H1 (cell line): ENCODE results near the gene UBE4B.
"Not testable (repeated sequence)": the region's sequence is repeated elsewhere in the genome, so short reads cannot be mapped to it uniquely, and the experiment has no call there.

ENCODE experiments used
- CBX8 ChIP-seq: fragments of 300-800, 300-1000 bp; sonication (generic); IDR thresholded peaks from 2 replicates; pipeline ENCODE4 v1.7.1; 2016; ENCODE audit warnings: low read depth, low read length, borderline replicate concordance
- CHD1 ChIP-seq: IDR thresholded peaks from 2 replicates; pipeline ENCODE4 v1.6.1; 2012; ENCODE audit warnings: low read depth, low read length, improper control_type of control experiment
- CTCF ChIP-seq, 3 experiments: IDR thresholded peaks; 1 replicate in 2 of 3; 2 replicates in 1 of 3; pipeline versions ENCODE4 v1.5.1 to v1.6.1; 2011; ENCODE audit warnings: low read length in 3 of 3, mild to moderate bottlenecking in 3 of 3, inconsistent platforms in 2 of 3, low read depth in 1 of 3, moderate library complexity in 1 of 3; ENCODE audit not compliant: insufficient read depth in 1 of 3; ENCODE audit errors: control extremely low read depth in 1 of 3
- EP300 ChIP-seq, 2 experiments: IDR thresholded peaks; 1 replicate in 1 of 2; 2 replicates in 1 of 2; pipeline ENCODE4 v1.6.1; 2011 to 2012; ENCODE audit warnings: low read depth in 2 of 2, low read length in 2 of 2, mild to moderate bottlenecking in 2 of 2, borderline replicate concordance in 1 of 2, inconsistent platforms in 1 of 2, moderate library complexity in 1 of 2
- EZH2 ChIP-seq: fragments of 200-600 bp; sonication (generic); IDR thresholded peaks from 2 replicates; pipeline ENCODE4 v1.7.1; 2012; ENCODE audit warnings: low read depth, mild to moderate bottlenecking, moderate library complexity, low read length, inconsistent platforms; ENCODE audit not compliant: severe bottlenecking
- HDAC2 ChIP-seq, 2 experiments: fragments of 300-600 bp in 1 of 2; sonication (generic) in 1 of 2; IDR thresholded peaks; 2 replicates each; pipeline ENCODE4 v1.6.1; 2011 to 2012; ENCODE audit warnings: low read depth in 2 of 2, low read length in 2 of 2, mild to moderate bottlenecking in 2 of 2, moderate library complexity in 2 of 2, borderline replicate concordance in 1 of 2, inconsistent platforms in 1 of 2
- MAX ChIP-seq: IDR thresholded peaks from 2 replicates; pipeline ENCODE4 v1.6.1; 2012; ENCODE audit warnings: inconsistent platforms
- POLR2A ChIP-seq, 2 experiments: IDR thresholded peaks; 1 replicate in 1 of 2; 2 replicates in 1 of 2; pipeline ENCODE4 v1.6.1; 2011; ENCODE audit warnings: low read depth in 2 of 2, low read length in 2 of 2, mild to moderate bottlenecking in 2 of 2; ENCODE audit errors: control extremely low read depth in 1 of 2
- POLR2AphosphoS5 ChIP-seq: IDR thresholded peaks from 2 replicates; pipeline ENCODE4 v1.6.1; 2011; ENCODE audit warnings: low read depth, low read length
- RAD21 ChIP-seq, 2 experiments: IDR thresholded peaks in 1 of 2; conservative IDR thresholded peaks in 1 of 2; 2 replicates each; pipeline ENCODE4 v1.6.1; 2011; ENCODE audit warnings: low read depth in 2 of 2, low read length in 2 of 2, improper control_type of control experiment in 1 of 2, inconsistent platforms in 1 of 2, mild to moderate bottlenecking in 1 of 2, moderate library complexity in 1 of 2
- RFX5 ChIP-seq: IDR thresholded peaks from 2 replicates; pipeline ENCODE4 v1.6.1; 2011; ENCODE audit warnings: low read depth, low read length, improper control_type of control experiment, borderline replicate concordance
- SRF ChIP-seq: IDR thresholded peaks from 2 replicates; pipeline ENCODE4 v1.6.1; 2011; ENCODE audit warnings: mild to moderate bottlenecking, low read depth, low read length, moderate library complexity

- not testable (repeated sequence) for TF ChIP-seq RAD21 (IDR thresholded peaks at IDR 0.05 in 1 of 2, conservative IDR thresholded peaks at IDR 0.05 in 1 of 2; ENCODE audit: low read depth in 2 of 2, low read length in 2 of 2); POLR2A (IDR thresholded peaks at IDR 0.05; ENCODE audit: control extremely low read depth in 1 of 2, low read depth in 2 of 2, low read length in 2 of 2); MAX; RFX5; CTCF (IDR thresholded peaks at IDR 0.05; ENCODE audit: control extremely low read depth in 1 of 3, insufficient read depth in 1 of 3, low read depth in 1 of 3, low read length in 3 of 3); CHD1; EP300 (IDR thresholded peaks at IDR 0.05; ENCODE audit: borderline replicate concordance in 1 of 2, low read depth in 2 of 2, low read length in 2 of 2); POLR2AphosphoS5; HDAC2 (IDR thresholded peaks at IDR 0.05; ENCODE audit: borderline replicate concordance in 1 of 2, low read depth in 2 of 2, low read length in 2 of 2); EZH2; SRF; CBX8
Measured at GRCh38 chr1:10020678-10021077, 12.1 kb upstream of the UBE4B start.
